Activated CD4-positive, alpha-beta memory T cell treated with anti-CD3 and anti-CD28 coated beads, Interleukin-2, amount 10 ng/mL, durations not matched to agents 7 days and 5 days (primary cell): ENCODE data around the gene TNFAIP3. TPM values are rescaled to one million over a fixed set of nuclear protein-coding genes. Genes with fewer than 3 reads are reported as not detected.
"Not testable (repeated sequence)": the region's sequence is repeated elsewhere in the genome, so short reads cannot be mapped to it uniquely, and the experiment has no call there.

Experiments used
- CTCF ChIA-PET: fragments of 350-600 bp; sonication (Branson Sonifier 250); formaldehyde crosslinking; loops from one replicate; lab custom pipeline; 2021; ENCODE audit warnings: antibody characterized with exemption, inconsistent platforms; lab: Charles Lee
- POLR2A ChIA-PET: fragments of 350-600 bp; sonication (Branson Sonifier 250); formaldehyde crosslinking; loops from one replicate; lab custom pipeline; 2021; ENCODE audit warnings: antibody characterized with exemption; lab: Charles Lee
- DNase-seq: peaks from one replicate; pipeline ENCODE4 v3.0.0-alpha.2; 2020
- H3K27ac Mint-ChIP-seq: one replicate; pipeline ENCODE4 v1.8.0; 2021; ENCODE audit warnings: mild to moderate bottlenecking, mixed read lengths
- H3K27me3 Mint-ChIP-seq: one replicate; pipeline ENCODE4 v1.8.0; 2021; ENCODE audit warnings: mixed read lengths
- H3K36me3 Mint-ChIP-seq: one replicate; pipeline ENCODE4 v1.8.0; 2021; ENCODE audit warnings: low read depth, mixed read lengths
- H3K4me1 Mint-ChIP-seq: one replicate; pipeline ENCODE4 v1.8.0; 2021; ENCODE audit warnings: mixed read lengths
- H3K4me3 Mint-ChIP-seq: one replicate; pipeline ENCODE4 v1.8.0; 2021; ENCODE audit warnings: mild to moderate bottlenecking, mixed read lengths
- H3K9me3 Mint-ChIP-seq: one replicate; pipeline ENCODE4 v1.8.0; 2021; ENCODE audit warnings: mixed read lengths
- total RNA-seq, 2 experiments: library from RNA; stranded (reverse); gene quantifications; one replicate each; pipeline ENCODE4 v1.2.3, GENCODE V29; 2021

Gene TNFAIP3
- total RNA-seq, 2 experiments from 2014 or later, result 143 to 144 TPM

DNA sequence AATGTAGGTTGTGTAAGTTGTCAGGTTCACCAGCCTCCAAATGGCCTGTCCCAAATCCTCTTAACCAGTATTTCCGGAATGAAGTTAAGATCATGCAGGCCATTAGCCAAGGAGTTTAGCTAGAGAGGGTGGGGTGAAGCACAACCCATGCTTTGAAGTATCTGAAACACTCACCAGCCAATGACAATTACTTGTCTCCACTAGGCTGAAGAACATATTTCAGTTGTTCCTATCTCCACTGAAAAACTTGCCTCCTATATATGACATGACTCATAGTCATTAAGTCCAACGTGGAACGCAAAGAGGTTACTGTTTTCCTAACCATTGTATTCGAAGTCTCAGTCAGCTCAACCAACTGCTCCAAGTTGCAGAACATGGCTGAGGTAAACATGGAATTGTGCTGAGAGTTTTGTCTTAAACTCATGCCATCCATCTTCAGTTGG lies 37.4 kb upstream of the TNFAIP3 start:
- peaks cover 3% of the 10 kb centered on the region for H3K9me3 Mint-ChIP-seq
- no peak overlapping the region for H3K27ac Mint-ChIP-seq
- ChIA-PET POLR2A (no interaction called here), CTCF (no interaction called here)
- peaks cover 3% of the 10 kb centered on the region for H3K36me3 Mint-ChIP-seq
- peaks cover 54% of the 10 kb centered on the region for H3K4me1 Mint-ChIP-seq
- DNase-seq, result no peak
- no peak overlapping the region for H3K4me3 Mint-ChIP-seq
- no peaks in the 10 kb centered on the region for H3K27me3 Mint-ChIP-seq

DNA sequence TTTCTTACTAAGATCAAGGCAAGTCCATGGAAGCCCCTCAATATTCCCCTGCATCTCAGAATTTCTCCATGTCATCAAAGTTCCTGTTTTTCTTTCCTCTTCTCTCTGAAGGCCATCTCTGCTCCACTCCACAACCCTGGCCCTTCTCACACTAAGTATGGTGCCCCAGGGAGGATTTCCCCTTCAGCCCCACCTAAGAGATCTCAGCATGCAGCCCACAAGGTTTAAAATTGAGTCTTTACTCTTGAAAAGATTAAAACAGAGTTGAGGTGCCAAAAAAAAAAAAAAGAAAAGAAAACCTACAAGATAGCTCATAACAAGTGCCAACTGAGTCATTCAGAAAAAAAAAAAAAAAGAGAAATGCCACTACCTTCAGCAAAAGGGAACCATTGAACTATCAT lies 36.5 kb upstream of the TNFAIP3 start:
- ChIA-PET POLR2A (interaction anchor here (0.6 kb wide), 1 partner anchor 135 kb away, joined by 3 read pairs; no protein-coding TSS in a partner anchor), CTCF (interaction anchor here (0.9 kb wide), 1 partner anchor 36 kb away, joined by 3 read pairs; no protein-coding TSS in a partner anchor)
- Mint-ChIP-seq H3K27me3 (no peaks in the 10 kb centered on the region), H3K4me3 (no peak overlapping the region), H3K4me1 (peaks cover 46% of the 10 kb centered on the region), H3K27ac (peak overlapping the region; percentile 55), H3K9me3 (peaks cover 5% of the 10 kb centered on the region), H3K36me3 (peaks cover 3% of the 10 kb centered on the region)
- DNase-seq, result no peak

DNA sequence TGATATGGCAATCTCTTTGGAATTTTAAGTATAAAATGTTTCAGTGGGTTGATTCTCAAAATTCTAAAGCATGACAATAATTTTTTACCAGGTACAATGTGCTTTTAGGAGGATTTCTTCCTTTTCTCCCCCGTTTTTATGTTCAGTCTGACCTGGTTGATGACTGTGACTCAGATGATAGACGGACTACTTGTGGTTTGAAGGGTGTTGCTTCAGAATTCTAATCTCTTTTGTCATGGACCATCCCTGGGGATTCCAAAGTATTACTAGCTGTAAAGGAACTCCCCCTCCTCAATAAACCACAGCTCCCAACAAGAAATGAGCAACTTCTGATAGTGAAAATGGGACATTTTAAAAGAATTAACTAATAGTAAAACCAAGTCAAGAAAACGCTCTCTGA lies 34.9 kb upstream of the TNFAIP3 start:
- ChIA-PET POLR2A (no interaction called here), CTCF (no interaction called here)
- Mint-ChIP-seq H3K27me3 (no peaks in the 10 kb centered on the region), H3K27ac (no peak overlapping the region), H3K36me3 (peaks cover 3% of the 10 kb centered on the region), H3K9me3 (peaks cover 5% of the 10 kb centered on the region), H3K4me1 (peaks cover 43% of the 10 kb centered on the region), H3K4me3 (no peak overlapping the region)
- DNase-seq, result no peak

DNA sequence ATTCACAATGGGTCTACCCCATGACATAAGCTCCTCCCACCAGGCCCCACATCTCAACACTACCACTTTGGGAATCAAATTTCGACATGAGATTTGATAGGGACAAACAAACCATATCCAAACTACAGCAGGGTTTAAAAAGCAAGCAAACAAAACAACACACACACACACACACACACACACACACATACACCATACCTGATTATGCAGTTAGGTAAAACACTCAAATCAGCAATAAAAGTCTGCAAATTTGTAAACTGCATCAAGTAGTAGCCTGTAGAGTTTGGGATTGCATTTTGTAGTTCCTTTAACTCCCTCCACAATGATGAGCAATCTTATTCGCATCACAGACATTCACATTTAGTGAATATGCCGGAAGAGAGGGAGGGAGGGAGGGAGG lies 32.6 kb upstream of the TNFAIP3 start:
- peaks cover 12% of the 10 kb centered on the region for H3K36me3 Mint-ChIP-seq
- H3K9me3 Mint-ChIP-seq, result peaks cover 13% of the 10 kb centered on the region
- peaks cover 26% of the 10 kb centered on the region for H3K4me1 Mint-ChIP-seq
- DNase-seq, result no peak
- H3K27ac Mint-ChIP-seq, result no peak overlapping the region
- ChIA-PET CTCF (interaction anchor here (0.6 kb wide), 1 partner anchor 32 kb away, joined by 4 read pairs; the partner anchor contains the start of gene TNFAIP3), POLR2A (no interaction called here)
- no peaks in the 10 kb centered on the region for H3K27me3 Mint-ChIP-seq
- no peak overlapping the region for H3K4me3 Mint-ChIP-seq

DNA sequence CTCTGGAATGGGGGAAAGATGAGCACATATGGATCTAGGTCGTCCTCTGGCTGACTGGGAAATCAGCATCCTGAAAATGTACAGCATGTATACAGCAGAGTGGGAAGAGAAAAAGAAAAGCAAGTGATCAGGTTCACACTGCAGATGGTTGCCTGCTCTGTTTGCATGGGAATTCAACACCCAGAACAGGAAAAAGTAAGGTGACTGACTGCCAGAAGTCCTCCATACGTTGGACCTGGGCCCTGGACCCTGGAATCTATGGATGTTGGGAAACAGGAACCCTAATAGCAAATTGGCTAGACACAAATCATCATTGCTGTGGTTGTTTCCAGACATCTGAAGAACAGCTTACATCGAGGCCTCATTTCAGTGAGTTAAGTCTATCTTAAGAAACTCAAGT lies 30.3 kb upstream of the TNFAIP3 start:
- H3K27ac Mint-ChIP-seq, result no peak overlapping the region
- peaks cover 36% of the 10 kb centered on the region for H3K9me3 Mint-ChIP-seq
- ChIA-PET POLR2A (interaction anchor here (0.9 kb wide), 1 partner anchor 13 kb away, joined by 3 read pairs; no protein-coding TSS in a partner anchor), CTCF (no interaction called here)
- H3K27me3 Mint-ChIP-seq, result no peaks in the 10 kb centered on the region
- DNase-seq, result no peak
- H3K36me3 Mint-ChIP-seq, result peaks cover 31% of the 10 kb centered on the region
- peaks cover 11% of the 10 kb centered on the region for H3K4me1 Mint-ChIP-seq
- no peak overlapping the region for H3K4me3 Mint-ChIP-seq

DNA sequence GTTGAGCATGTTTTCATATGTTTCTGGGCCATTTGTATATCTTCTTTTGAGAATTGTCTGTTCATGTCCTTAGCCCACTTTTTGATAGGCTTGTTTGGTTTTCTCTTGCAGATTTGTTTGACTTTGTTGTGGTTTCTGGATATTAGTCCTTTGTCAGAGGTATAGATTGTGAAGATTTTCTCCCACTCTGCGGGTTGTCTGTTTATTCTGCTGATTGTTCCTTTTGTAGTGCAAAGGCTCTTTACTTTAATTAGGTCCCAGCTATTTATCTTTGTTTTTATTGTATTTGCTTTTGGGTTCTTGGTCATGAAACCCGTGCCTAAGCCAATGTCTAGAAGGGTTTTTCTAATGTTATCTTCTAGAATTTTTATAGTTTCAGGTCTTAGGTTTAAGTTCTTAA lies 29.0 kb upstream of the TNFAIP3 start:
- H3K4me3 Mint-ChIP-seq, H3K27ac Mint-ChIP-seq, POLR2A ChIA-PET, H3K4me1 Mint-ChIP-seq, CTCF ChIA-PET, DNase-seq, H3K27me3 Mint-ChIP-seq: not testable (repeated sequence)
- Mint-ChIP-seq H3K36me3 (peaks cover 36% of the 10 kb centered on the region), H3K9me3 (peaks cover 42% of the 10 kb centered on the region)

DNA sequence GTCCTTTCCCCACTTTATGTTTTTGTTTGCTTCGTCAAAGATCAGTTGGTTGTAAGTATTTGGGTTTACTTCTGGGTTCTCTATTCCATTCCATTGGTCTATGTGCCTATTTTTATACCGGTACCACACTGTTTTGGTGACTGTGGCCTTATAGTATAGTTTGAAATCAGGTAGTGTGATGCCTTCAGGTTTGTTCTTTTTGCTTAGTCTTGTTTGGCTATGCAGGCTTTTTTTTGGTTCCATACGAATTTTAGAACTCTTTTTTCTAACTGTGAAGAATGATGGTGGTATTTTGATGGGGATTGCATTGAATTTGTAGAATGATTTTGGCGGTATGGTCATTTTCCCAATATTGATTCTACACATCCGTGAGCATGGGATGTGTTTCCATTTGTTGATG lies 28.5 kb upstream of the TNFAIP3 start:
- H3K27me3 Mint-ChIP-seq, H3K27ac Mint-ChIP-seq, H3K4me3 Mint-ChIP-seq, H3K4me1 Mint-ChIP-seq, CTCF ChIA-PET, POLR2A ChIA-PET, DNase-seq: not testable (repeated sequence)
- H3K36me3 Mint-ChIP-seq, result peaks cover 41% of the 10 kb centered on the region
- H3K9me3 Mint-ChIP-seq, result peaks cover 46% of the 10 kb centered on the region

DNA sequence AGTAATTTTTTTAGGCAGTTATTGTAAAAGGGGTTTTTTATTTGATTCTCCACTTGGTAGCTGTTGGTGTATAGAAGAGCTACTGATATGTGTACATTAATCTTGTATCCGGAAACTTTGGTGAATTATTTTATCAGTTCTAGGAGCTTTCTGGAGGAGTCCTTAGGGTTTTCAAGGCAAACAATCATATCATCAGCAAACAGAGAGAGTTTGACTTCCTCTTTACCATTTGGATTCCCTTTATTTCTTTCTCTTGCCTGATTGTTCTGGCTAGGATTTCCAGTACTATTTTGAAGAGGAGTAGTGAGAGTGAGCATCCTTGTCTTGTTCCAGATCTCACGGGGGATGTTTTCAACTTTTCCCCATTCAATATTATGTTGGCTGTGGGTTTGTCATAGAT lies 28.0 kb upstream of the TNFAIP3 start:
- H3K9me3 Mint-ChIP-seq, result peaks cover 46% of the 10 kb centered on the region
- no peak overlapping the region for H3K27ac Mint-ChIP-seq
- ChIA-PET POLR2A (no interaction called here), CTCF (interaction anchor here (0.5 kb wide), 1 partner anchor 120 kb away, joined by 3 read pairs; no protein-coding TSS in a partner anchor)
- H3K27me3 Mint-ChIP-seq, result no peaks in the 10 kb centered on the region
- peaks cover 9% of the 10 kb centered on the region for H3K4me1 Mint-ChIP-seq
- H3K36me3 Mint-ChIP-seq, result peaks cover 43% of the 10 kb centered on the region
- H3K4me3 Mint-ChIP-seq, result no peak overlapping the region
- DNase-seq, result no peak

DNA sequence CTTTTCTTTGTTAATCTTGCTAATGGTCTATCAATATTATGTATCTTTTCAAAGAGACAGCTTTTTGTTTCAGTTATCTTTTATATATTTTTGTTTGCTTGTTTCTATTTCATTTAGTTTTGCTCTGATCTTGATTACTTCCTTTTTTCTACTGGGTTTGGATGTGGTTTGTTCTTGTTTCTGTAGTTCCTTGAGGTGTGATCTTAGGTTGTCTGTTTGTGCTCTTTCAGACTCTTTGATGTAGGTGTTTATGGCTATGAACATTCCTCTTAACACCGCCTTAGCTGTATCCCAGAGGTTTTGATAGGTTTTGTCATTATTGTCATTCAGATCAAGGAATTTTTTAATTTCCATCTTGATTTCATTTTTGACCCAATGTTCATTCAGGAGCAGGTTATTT lies 26.8 kb upstream of the TNFAIP3 start:
- Mint-ChIP-seq H3K27ac (no peak overlapping the region), H3K36me3 (peaks cover 43% of the 10 kb centered on the region), H3K9me3 (peaks cover 42% of the 10 kb centered on the region), H3K27me3 (no peaks in the 10 kb centered on the region), H3K4me3 (no peak overlapping the region), H3K4me1 (peaks cover 9% of the 10 kb centered on the region)
- ChIA-PET POLR2A (no interaction called here), CTCF (interaction anchor here (1.3 kb wide), 1 partner anchor 124 kb away, joined by 5 read pairs; no protein-coding TSS in a partner anchor)
- DNase-seq, result no peak

DNA sequence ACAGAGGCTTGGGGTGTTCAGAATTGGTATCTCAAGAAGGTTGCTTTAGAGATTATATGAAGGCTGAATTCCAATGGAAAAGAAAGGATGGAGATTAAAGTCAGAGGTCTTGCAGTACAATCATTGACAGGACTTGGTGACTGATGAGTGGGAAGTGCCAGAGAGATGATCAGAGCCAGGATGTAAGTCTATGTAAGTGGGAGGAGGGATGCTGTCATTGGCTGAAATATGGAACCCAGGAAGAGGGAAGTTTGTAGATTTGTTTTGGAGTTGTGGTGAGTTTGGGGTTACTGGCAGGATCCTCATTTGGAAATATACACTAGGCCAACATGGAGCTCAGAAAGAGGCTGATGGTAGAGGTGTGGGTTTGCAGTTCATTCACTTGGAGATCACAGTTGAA lies 23.8 kb upstream of the TNFAIP3 start:
- ChIA-PET POLR2A (no interaction called here), CTCF (no interaction called here)
- peaks cover 5% of the 10 kb centered on the region for H3K4me1 Mint-ChIP-seq
- peaks cover 41% of the 10 kb centered on the region for H3K9me3 Mint-ChIP-seq
- no peaks in the 10 kb centered on the region for H3K27me3 Mint-ChIP-seq
- peaks cover 43% of the 10 kb centered on the region for H3K36me3 Mint-ChIP-seq
- H3K27ac Mint-ChIP-seq, result no peak overlapping the region
- no peak overlapping the region for H3K4me3 Mint-ChIP-seq
- no peak for DNase-seq

DNA sequence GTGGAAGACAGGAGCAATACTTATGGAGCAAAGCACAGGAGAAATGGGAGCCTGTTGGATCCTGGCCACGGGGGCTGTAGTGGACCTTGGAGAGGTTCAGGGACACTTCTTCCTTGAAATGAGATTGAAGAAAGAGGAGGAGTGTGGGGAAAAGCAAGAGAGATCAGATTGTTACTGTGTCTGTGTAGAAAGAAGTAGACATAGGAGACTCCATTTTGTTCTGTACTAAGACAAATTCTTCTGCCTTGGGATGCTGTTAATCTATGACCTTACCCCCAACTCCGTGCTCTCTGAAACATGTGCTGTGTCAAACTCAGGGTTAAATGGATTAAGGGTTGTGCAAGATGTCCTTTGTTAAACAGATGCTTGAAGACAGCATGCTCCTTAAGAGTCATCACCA lies 22.7 kb upstream of the TNFAIP3 start:
- H3K4me3 Mint-ChIP-seq, DNase-seq, POLR2A ChIA-PET, H3K4me1 Mint-ChIP-seq, CTCF ChIA-PET, H3K27ac Mint-ChIP-seq, H3K27me3 Mint-ChIP-seq: not testable (repeated sequence)
- peaks cover 33% of the 10 kb centered on the region for H3K9me3 Mint-ChIP-seq
- H3K36me3 Mint-ChIP-seq, result peaks cover 35% of the 10 kb centered on the region

DNA sequence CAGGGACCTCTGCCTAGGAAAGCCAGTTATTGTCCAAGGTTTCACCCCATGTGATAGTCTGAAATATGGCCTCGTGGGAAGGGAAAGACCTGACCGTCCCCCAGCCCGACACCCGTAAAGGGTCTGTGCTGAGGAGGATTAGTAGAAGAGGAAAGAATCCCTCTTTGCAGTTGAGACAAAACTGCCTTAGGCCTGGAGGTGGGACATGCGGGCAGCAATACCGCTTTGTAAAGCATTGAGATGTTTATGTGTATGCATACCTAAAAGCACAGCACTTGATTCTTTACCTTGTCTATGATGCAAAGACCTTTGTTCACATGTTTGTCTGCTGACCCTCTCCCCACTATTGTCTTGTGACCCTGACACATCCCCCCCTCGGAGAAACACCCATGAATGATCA lies 22.3 kb upstream of the TNFAIP3 start:
- peaks cover 30% of the 10 kb centered on the region for H3K9me3 Mint-ChIP-seq
- H3K4me3 Mint-ChIP-seq, POLR2A ChIA-PET, DNase-seq, CTCF ChIA-PET, H3K27ac Mint-ChIP-seq, H3K27me3 Mint-ChIP-seq, H3K4me1 Mint-ChIP-seq: not testable (repeated sequence)
- peaks cover 32% of the 10 kb centered on the region for H3K36me3 Mint-ChIP-seq

DNA sequence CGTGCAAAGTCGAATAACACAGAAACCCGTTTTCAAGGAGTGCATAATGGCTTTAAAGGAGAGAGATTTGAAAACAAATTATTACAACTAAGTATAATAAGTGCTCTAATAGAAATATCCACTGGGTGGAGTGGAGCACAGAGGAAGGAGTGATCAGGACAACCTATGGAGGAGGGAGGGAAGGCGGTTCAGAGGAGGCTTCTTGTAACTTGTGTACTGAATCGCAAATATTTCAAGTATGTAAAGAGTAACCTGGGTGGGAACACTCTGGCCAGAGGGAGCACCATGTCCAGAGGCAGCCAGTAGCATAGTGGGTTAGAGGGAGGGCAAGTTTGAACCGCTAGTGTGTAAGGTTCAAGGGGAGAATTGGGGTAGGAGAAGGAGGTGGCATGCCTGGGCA lies 21.6 kb upstream of the TNFAIP3 start:
- no peaks in the 10 kb centered on the region for H3K27me3 Mint-ChIP-seq
- peaks cover 4% of the 10 kb centered on the region for H3K4me1 Mint-ChIP-seq
- no peak overlapping the region for H3K27ac Mint-ChIP-seq
- POLR2A ChIA-PET, result no interaction called here
- no peak for DNase-seq
- H3K9me3 Mint-ChIP-seq, result peaks cover 23% of the 10 kb centered on the region
- H3K4me3 Mint-ChIP-seq, result no peak overlapping the region
- H3K36me3 Mint-ChIP-seq, result peaks cover 25% of the 10 kb centered on the region
- CTCF ChIA-PET, result no interaction called here

DNA sequence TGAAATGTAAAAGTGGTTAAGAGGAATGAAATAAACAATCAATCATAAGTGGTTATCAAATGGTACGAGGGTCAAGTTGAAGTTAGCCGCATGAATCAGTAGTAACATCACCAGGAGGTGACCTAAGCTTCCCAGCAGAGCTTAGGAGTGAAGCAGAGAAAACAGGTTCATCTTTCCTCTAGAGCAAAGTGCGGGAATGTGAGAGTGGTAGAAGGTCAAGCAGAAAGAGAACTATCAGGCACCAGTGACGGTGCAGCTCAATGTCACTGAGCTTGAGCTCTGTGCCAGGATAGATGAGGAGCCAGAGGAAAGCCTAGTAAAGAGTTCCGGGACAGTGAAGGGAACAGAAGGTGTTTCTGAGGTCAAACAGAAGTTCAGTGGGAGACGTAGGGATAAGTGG lies 20.8 kb upstream of the TNFAIP3 start:
- Mint-ChIP-seq H3K27ac (no peak overlapping the region), H3K4me1 (peaks cover 8% of the 10 kb centered on the region), H3K4me3 (no peak overlapping the region), H3K36me3 (peaks cover 17% of the 10 kb centered on the region), H3K27me3 (no peaks in the 10 kb centered on the region), H3K9me3 (peaks cover 15% of the 10 kb centered on the region)
- ChIA-PET POLR2A (interaction anchor here (0.6 kb wide), 1 partner anchor 33 kb away, joined by 3 read pairs; no protein-coding TSS in a partner anchor), CTCF (no interaction called here)
- DNase-seq, result no peak
